HEK293T (cell line): ENCODE results near the gene CCDC127.

ENCODE experiments used
- ARNT ChIP-seq: fragments of 450-650 bp; IDR thresholded peaks from 2 replicates; pipeline ENCODE4 v1.6.1; 2017; ENCODE audit warnings: mild to moderate bottlenecking
- FOXK2 ChIP-seq: fragments of 450-650 bp; IDR thresholded peaks from 2 replicates; pipeline ENCODE4 v1.6.1; 2016; ENCODE audit warnings: mild to moderate bottlenecking
- FOXM1 ChIP-seq: fragments of 450-650 bp; IDR thresholded peaks from 2 replicates; pipeline ENCODE4 v1.6.1; 2017; ENCODE audit warnings: mild to moderate bottlenecking, borderline replicate concordance
- SP1 ChIP-seq: fragments of 450-650 bp; IDR thresholded peaks from 2 replicates; pipeline ENCODE4 v1.6.1; 2017

- no peak for TF ChIP-seq FOXM1
- TF ChIP-seq FOXK2 = no peak
- TF ChIP-seq SP1 = no peak
- TF ChIP-seq ARNT = no peak
These were observed 23.9 kb downstream of the CCDC127 start for GRCh38 chr5:194102-194501.
